Cardiac fibroblast (primary cell): ENCODE data around the gene BBX.

Source experiments
- DNase-seq, 2 donors: peaks; one replicate each; pipeline versions ENCODE4 v3.0.0 to v3.0.0-alpha.2; 2010; ENCODE audit warnings: low read depth in 2 of 2
- H3K4me3 ChIP-seq, 2 donors: replicated peaks in 1 of 2; 1 replicate in 1 of 2; 2 replicates in 1 of 2; pipeline ENCODE4 v1.5.1; 2011; ENCODE audit warnings: low read depth in 2 of 2, low read length in 2 of 2, mild to moderate bottlenecking in 2 of 2, moderate library complexity in 1 of 2
- TF ChIP-seq, protein P1 (sequence below): IDR thresholded peaks from one replicate; pipeline ENCODE4 v1.5.1; 2011; ENCODE audit warnings: low read depth, mild to moderate bottlenecking, low read length, inconsistent platforms

BBX gene

GRCh38 chr3:107578091-107578490, 55.3 kb downstream of the BBX start:
- TF ChIP-seq, protein P1, sequence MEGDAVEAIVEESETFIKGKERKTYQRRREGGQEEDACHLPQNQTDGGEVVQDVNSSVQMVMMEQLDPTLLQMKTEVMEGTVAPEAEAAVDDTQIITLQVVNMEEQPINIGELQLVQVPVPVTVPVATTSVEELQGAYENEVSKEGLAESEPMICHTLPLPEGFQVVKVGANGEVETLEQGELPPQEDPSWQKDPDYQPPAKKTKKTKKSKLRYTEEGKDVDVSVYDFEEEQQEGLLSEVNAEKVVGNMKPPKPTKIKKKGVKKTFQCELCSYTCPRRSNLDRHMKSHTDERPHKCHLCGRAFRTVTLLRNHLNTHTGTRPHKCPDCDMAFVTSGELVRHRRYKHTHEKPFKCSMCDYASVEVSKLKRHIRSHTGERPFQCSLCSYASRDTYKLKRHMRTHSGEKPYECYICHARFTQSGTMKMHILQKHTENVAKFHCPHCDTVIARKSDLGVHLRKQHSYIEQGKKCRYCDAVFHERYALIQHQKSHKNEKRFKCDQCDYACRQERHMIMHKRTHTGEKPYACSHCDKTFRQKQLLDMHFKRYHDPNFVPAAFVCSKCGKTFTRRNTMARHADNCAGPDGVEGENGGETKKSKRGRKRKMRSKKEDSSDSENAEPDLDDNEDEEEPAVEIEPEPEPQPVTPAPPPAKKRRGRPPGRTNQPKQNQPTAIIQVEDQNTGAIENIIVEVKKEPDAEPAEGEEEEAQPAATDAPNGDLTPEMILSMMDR: no peak
- no peak overlapping the region for H3K4me3 ChIP-seq
- DNase-seq: no peak

- no peak overlapping the region for H3K4me3 ChIP-seq
- TF ChIP-seq, protein P1: no peak
- no peak for DNase-seq
Measured at GRCh38 chr3:107578523-107578922, 55.8 kb downstream of the BBX start.

GRCh38 chr3:107579371-107579770, 56.6 kb downstream of the BBX start:
- DNase-seq: no peak
- H3K4me3 ChIP-seq: no peak overlapping the region
- TF ChIP-seq, protein P1: no peak

DNA sequence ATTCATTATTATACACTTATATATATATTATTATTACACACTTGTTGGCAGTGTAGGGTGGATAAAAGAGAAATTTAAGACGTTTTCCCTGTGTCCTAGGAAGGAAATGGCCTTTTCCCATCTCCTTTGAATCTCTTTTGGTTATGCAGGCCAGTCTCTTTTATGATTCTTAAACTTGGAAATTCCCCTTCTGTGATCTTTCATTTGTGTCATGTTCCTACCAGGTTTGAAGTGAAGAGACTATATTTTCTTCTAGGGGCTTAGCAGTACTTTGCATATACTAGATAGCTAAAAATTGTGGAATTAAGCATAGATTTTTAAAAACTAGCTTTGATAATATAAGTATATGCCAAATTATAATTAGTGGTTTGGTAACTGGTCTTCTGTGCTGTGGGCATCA, 58.5 kb downstream of the BBX start:
- H3K4me3 ChIP-seq: no peak overlapping the region
- TF ChIP-seq, protein P1: no peak
- DNase-seq: no peak

- TF ChIP-seq, protein P1: no peak
- no peak for DNase-seq
- H3K4me3 ChIP-seq: no peak overlapping the region
Measured at GRCh38 chr3:107588217-107588616, 65.5 kb downstream of the BBX start.

DNA sequence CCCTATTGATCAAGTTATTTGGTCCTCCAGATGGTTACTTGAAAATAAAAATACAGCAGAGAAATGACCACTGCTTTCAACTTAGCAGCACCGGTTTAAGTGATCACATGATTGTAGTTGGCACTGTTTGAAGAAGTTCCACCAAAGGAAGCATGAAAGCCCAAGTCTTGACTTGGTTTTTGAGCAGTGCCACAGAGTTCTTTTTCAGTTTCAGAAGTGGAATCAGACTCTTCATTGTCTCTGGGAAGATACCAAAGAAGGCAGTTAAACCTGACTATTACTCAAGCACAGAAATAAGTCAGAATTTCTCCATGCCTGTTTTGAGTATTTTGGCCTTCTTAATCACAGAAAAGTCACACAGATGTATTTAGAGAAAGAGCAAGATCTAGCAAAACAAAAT, 66.7 kb downstream of the BBX start:
- DNase-seq: no peak
- TF ChIP-seq, protein P1: no peak
- H3K4me3 ChIP-seq: no peak overlapping the region

GRCh38 chr3:107590786-107591185, 68.0 kb downstream of the BBX start:
- TF ChIP-seq, protein P1: no peak
- DNase-seq: no peak

More at GRCh38 chr3:107590786-107591185, 68.0 kb downstream of the BBX start:
- H3K4me3 ChIP-seq: no peak overlapping the region
